CD4-positive, alpha-beta T cell (primary cell): Measurements from ENCODE around the gene SLIT1. TPM values are rescaled to one million over a fixed set of nuclear protein-coding genes. Genes with fewer than 3 reads are reported as not detected.

Experiments
- ATAC-seq: fragments of 200-7000 bp; cut with Tn5 transposase; one replicate; pipeline ENCODE4 v1.10.0; 2022; ENCODE audit warnings: mild to moderate bottlenecking; ENCODE audit not compliant: poor library complexity
- CTCF ChIA-PET: fragments of 350-600 bp; sonication (Branson Sonifier 250); formaldehyde crosslinking; loops from one replicate; lab custom pipeline; 2021; ENCODE audit warnings: antibody characterized with exemption, inconsistent platforms; lab: Charles Lee
- POLR2A ChIA-PET: fragments of 350-600 bp; sonication (Branson Sonifier 250); formaldehyde crosslinking; loops from one replicate; lab custom pipeline; 2021; ENCODE audit warnings: antibody characterized with exemption, inconsistent platforms; lab: Charles Lee
- DNase-seq, 14 experiments: peaks; one replicate each; pipeline ENCODE4 v3.0.0-alpha.2; 2013 to 2020; ENCODE audit warnings: mixed read lengths in 2 of 14
- H3K27ac ChIP-seq, 2 donors: one replicate each; pipeline versions ENCODE4 v1.5.1 to v1.7.0; 2013; ENCODE audit warnings: low read length in 2 of 2, low read depth in 1 of 2, mild to moderate bottlenecking in 1 of 2
- H3K27me3 ChIP-seq, 2 experiments: 1 replicate in 1 of 2; 2 replicates in 1 of 2; pipeline versions ENCODE4 v1.6.1 to v1.7.0; 2013; ENCODE audit warnings: low read length in 2 of 2, control low read depth in 1 of 2, mild to moderate bottlenecking in 1 of 2, moderate library complexity in 1 of 2; ENCODE audit not compliant: insufficient read depth in 2 of 2, control insufficient read depth in 1 of 2
- H3K36me3 ChIP-seq: one replicate; pipeline ENCODE4 v1.6.1; 2013; ENCODE audit warnings: low read length, control low read depth; ENCODE audit not compliant: insufficient read depth
- H3K4me1 ChIP-seq: one replicate; pipeline ENCODE4 v1.6.1; 2013; ENCODE audit warnings: low read length, control low read depth; ENCODE audit not compliant: insufficient read depth
- H3K4me3 ChIP-seq: one replicate; pipeline ENCODE4 v1.5.1; 2013; ENCODE audit warnings: mild to moderate bottlenecking, low read length, moderate library complexity
- H3K9me3 ChIP-seq, 2 experiments: 1 replicate in 1 of 2; 2 replicates in 1 of 2; pipeline versions ENCODE4 v1.6.1 to v1.7.0; 2013; ENCODE audit warnings: low read length in 2 of 2, mild to moderate bottlenecking in 2 of 2, control low read depth in 1 of 2, moderate library complexity in 1 of 2; ENCODE audit not compliant: control insufficient read depth in 1 of 2, insufficient read depth in 1 of 2
- H3K27ac Mint-ChIP-seq: one replicate; pipeline ENCODE4 v1.8.0; 2020; ENCODE audit warnings: mixed read lengths
- H3K27me3 Mint-ChIP-seq: one replicate; pipeline ENCODE4 v1.8.0; 2021; ENCODE audit warnings: mixed read lengths
- H3K36me3 Mint-ChIP-seq: one replicate; pipeline ENCODE4 v1.8.0; 2021; ENCODE audit warnings: low read depth, mixed read lengths
- H3K4me1 Mint-ChIP-seq: one replicate; pipeline ENCODE4 v1.8.0; 2021; ENCODE audit warnings: low read depth, mixed read lengths
- H3K4me3 Mint-ChIP-seq: one replicate; pipeline ENCODE4 v1.8.0; 2020; ENCODE audit warnings: mild to moderate bottlenecking, mixed read lengths
- H3K9me3 Mint-ChIP-seq: one replicate; pipeline ENCODE4 v1.8.0; 2020; ENCODE audit warnings: mixed read lengths
- CTCF ChIP-seq: fragments of 200-600 bp; IDR thresholded peaks from one replicate; pipeline ENCODE4 v1.8.0; 2022; ENCODE audit warnings: antibody characterized with exemption, mild to moderate bottlenecking
- intact Hi-C, 2 experiments: fragments of 100-400 bp; cut with DNase I in 1 of 2; cut with micrococcal nuclease in 1 of 2; formaldehyde crosslinking; loops; one replicate each; pipeline versions ENCODE4 v1.15.1 to v1.9.0; 2023 to 2025; cut with DNase I, micrococcal nuclease
- total RNA-seq, 174 experiments: library from RNA in 2 of 174; stranded (reverse) in 2 of 174; gene quantifications; one replicate each; pipeline ENCODE4 v1.2.3 and lab custom pipeline; 2021 to 2026

Gene SLIT1
- total RNA-seq, 2 experiments from 2014 or later, result 0.30 to 0.39 TPM

- peaks cover 4% of the 10 kb centered on the region for H3K27me3 Mint-ChIP-seq
- H3K27me3 ChIP-seq, result peaks cover 0 to 3% of the 10 kb centered on the region in 2 experiments
- no peak overlapping the region for H3K27ac Mint-ChIP-seq
- TF ChIP-seq CTCF, result no peak
- POLR2A ChIA-PET, result no interaction called here
- H3K36me3 ChIP-seq, result no peaks in the 10 kb centered on the region
- peaks cover 13% of the 10 kb centered on the region for H3K9me3 Mint-ChIP-seq
- peaks cover 17 to 25% of the 10 kb centered on the region in 2 experiments for H3K9me3 ChIP-seq
- ATAC-seq (no peak), DNase-seq (no peak)
- no peaks in the 10 kb centered on the region for H3K4me1 ChIP-seq
- H3K4me3 ChIP-seq, result no peak overlapping the region
- H3K4me3 Mint-ChIP-seq, result no peak overlapping the region
- H3K27ac ChIP-seq, result no peak overlapping the region
- intact Hi-C loops, result no loop called here
- CTCF ChIA-PET, result no interaction called here
- no peaks in the 10 kb centered on the region for H3K4me1 Mint-ChIP-seq
- peaks cover 19% of the 10 kb centered on the region for H3K36me3 Mint-ChIP-seq
These were observed 182.5 kb downstream of the SLIT1 start for GRCh38 chr10:97003151-97003803.

GRCh38 chr10:97002670-97003069 lies 183.1 kb downstream of the SLIT1 start:
- Mint-ChIP-seq H3K9me3 (peaks cover 10% of the 10 kb centered on the region), H3K4me1 (no peaks in the 10 kb centered on the region), H3K36me3 (peaks cover 15% of the 10 kb centered on the region), H3K27ac (no peak overlapping the region), H3K4me3 (no peak overlapping the region), H3K27me3 (peaks cover 4% of the 10 kb centered on the region)
- intact Hi-C loops, result no loop called here
- ChIA-PET POLR2A (no interaction called here), CTCF (no interaction called here)
- DNase-seq (no peak), ATAC-seq (no peak)
- peaks cover 0 to 3% of the 10 kb centered on the region in 2 experiments for H3K27me3 ChIP-seq
- TF ChIP-seq CTCF, result no peak
- no peaks in the 10 kb centered on the region for H3K36me3 ChIP-seq
- no peaks in the 10 kb centered on the region for H3K4me1 ChIP-seq
- peaks cover 14 to 20% of the 10 kb centered on the region in 2 experiments for H3K9me3 ChIP-seq
- no peak overlapping the region for H3K4me3 ChIP-seq
- no peak overlapping the region for H3K27ac ChIP-seq

- peaks cover 2% of the 10 kb centered on the region for H3K9me3 Mint-ChIP-seq
- TF ChIP-seq CTCF, result no peak
- Histone ChIP-seq H3K27me3 (peaks cover 0 to 3% of the 10 kb centered on the region in 2 experiments), H3K36me3 (no peaks in the 10 kb centered on the region), H3K27ac (no peak overlapping the region), H3K4me3 (no peak overlapping the region), H3K9me3 (peaks cover 1 to 16% of the 10 kb centered on the region in 2 experiments), H3K4me1 (no peaks in the 10 kb centered on the region)
- H3K4me1 Mint-ChIP-seq, result no peaks in the 10 kb centered on the region
- H3K27ac Mint-ChIP-seq, result no peak overlapping the region
- peaks cover 4% of the 10 kb centered on the region for H3K27me3 Mint-ChIP-seq
- peaks cover 5% of the 10 kb centered on the region for H3K36me3 Mint-ChIP-seq
- ChIA-PET POLR2A (no interaction called here), CTCF (no interaction called here)
- no peak for ATAC-seq
- DNase-seq, result no peak
- H3K4me3 Mint-ChIP-seq, result no peak overlapping the region
- intact Hi-C loops, result no loop called here
These were observed 184.4 kb downstream of the SLIT1 start for GRCh38 chr10:97001183-97001991.
